Epithelial cell of esophagus (primary cell): ENCODE measurements around the gene KCNQ1OT1.

Experiments used
- DNase-seq: peaks from one replicate; pipeline ENCODE4 v3.0.0; 2010; ENCODE audit warnings: low read depth
- H3K4me3 ChIP-seq: 2 replicates; pipeline ENCODE4 v1.5.1; 2011; ENCODE audit warnings: mild to moderate bottlenecking, low read length, control low read depth
- TF ChIP-seq, protein P1 (sequence below): IDR thresholded peaks from 2 replicates; pipeline ENCODE4 v1.5.1; 2011; ENCODE audit warnings: low read depth, mild to moderate bottlenecking, low read length, control low read depth, inconsistent platforms; ENCODE audit not compliant: insufficient read depth; ENCODE audit errors: missing control alignments

KCNQ1OT1 gene

DNA sequence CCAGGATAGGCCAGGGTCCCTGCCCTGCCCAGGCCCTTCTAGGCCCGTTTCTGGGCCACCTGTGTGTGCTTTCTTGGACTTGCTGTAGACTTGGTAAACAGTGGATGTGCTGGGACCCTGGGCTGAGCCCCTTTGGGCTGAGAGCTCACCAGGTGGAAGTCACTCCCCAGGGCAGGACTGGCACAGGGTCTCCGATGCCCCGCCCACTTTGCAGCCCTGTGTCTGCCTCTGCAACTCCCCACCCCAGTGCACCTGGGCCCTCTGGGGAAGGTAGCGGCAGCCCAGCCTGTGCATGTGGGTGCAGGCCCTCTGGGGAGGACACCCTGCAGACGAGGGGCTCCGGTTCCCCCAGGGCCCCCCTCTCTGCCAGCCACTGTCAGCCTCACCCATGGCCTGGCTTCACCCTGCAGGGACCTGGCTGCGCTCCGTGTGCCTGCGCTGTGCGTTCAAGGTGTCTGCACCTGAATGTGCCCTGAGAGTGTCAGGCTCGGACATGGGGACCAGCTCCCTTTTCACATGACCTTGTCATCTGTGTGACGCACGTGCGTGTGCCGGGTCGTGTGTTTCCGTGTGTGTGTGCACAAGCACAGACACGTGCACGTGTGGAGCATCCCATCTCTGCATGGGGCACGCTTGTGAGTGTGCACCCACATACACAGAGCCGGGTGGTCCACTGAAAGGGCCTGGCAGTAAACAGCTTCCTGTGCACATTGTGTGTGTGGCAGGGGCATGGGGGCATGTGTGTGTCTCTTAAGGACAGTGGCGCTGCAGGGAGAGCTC, 118.5 kb downstream of the KCNQ1OT1 start:
- no peak overlapping the region for H3K4me3 ChIP-seq
- no peak for DNase-seq
- TF ChIP-seq, protein P1, sequence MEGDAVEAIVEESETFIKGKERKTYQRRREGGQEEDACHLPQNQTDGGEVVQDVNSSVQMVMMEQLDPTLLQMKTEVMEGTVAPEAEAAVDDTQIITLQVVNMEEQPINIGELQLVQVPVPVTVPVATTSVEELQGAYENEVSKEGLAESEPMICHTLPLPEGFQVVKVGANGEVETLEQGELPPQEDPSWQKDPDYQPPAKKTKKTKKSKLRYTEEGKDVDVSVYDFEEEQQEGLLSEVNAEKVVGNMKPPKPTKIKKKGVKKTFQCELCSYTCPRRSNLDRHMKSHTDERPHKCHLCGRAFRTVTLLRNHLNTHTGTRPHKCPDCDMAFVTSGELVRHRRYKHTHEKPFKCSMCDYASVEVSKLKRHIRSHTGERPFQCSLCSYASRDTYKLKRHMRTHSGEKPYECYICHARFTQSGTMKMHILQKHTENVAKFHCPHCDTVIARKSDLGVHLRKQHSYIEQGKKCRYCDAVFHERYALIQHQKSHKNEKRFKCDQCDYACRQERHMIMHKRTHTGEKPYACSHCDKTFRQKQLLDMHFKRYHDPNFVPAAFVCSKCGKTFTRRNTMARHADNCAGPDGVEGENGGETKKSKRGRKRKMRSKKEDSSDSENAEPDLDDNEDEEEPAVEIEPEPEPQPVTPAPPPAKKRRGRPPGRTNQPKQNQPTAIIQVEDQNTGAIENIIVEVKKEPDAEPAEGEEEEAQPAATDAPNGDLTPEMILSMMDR: no peak

DNA sequence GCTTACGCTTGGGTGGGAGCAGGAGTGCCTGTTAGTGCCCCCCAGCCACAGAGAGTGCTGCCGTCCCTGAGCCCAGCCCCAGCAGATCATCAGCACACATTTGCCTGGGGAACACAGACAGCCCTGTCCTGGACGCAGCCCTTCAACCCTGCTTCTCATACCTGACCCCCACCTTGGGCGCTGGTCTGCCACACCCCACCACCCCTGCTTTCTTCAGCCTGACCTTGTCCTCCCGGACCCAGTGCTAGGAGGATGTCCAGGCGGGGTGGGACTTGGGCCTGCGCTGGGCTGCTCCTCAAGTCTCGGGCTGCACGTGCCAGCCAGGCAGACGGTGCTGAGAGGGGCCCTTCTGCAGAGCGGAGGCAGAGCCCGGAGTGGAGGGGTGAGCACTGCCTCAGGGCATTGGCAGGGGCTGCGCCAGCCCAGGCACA, 119.2 kb downstream of the KCNQ1OT1 start:
- TF ChIP-seq, protein P1: no peak
- DNase-seq: no peak

DNA sequence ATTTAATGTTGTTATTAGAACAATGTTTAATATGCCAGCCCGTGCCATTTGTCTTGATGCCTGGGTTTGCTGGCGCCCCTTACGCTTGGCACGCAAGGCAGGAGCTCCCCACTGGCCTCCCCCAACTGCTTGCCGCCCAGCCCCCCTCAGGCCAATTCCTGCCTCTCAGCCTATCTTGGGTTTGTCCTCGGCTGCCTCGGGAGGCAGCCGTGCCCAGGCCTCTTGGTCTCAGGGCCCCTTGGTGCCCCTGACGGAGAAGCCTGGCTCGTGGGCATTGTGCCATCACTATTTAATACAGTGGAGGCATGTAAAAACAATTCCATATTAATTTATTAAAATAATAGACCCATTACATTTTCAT, 119.8 kb downstream of the KCNQ1OT1 start:
- TF ChIP-seq, protein P1: no peak
- no peak for DNase-seq
- no peak overlapping the region for H3K4me3 ChIP-seq

More for the DNA sequence above, 119.2 kb downstream of the KCNQ1OT1 start:
- no peak overlapping the region for H3K4me3 ChIP-seq

DNA sequence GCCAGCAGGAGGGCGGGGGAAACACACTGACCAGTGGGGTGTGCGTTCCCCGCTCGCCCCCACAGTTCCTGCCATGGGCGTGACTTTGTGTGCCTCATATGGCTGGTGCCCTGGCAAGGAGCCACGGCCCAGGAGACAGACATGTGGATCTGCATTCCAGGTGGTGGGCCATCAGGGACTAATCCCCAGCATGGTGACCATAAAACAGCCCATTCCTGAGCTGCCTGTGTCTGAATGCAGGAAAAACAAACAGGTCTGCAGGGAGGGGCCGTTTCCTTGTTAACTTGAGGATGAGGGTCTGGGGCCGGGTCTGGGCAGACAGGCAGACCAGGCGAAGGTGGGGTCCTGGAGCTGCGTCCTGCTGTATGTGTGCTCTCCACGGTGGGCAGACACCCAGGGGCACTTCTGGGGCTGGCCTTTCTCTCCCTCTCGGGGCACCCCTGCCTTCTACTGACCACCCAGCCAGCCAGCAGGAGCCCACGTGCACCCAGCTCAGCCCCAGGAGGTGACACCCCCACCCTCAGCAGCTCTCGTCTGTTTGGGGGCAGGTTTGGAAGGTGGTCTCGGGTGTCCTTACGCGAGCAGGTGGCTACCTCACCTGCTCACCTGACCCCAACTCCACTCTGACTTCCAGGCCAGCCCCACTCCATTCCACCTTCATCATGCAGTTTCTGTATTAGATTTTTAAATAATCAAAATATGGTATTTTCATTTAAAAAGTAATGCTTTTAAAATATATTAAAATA, 120.3 kb downstream of the KCNQ1OT1 start:
- TF ChIP-seq, protein P1: no peak
- DNase-seq: no peak
- H3K4me3 ChIP-seq: no peak overlapping the region

GRCh38 chr11:2578929-2579270, 120.9 kb downstream of the KCNQ1OT1 start:
- TF ChIP-seq, protein P1: no peak
- no peak for DNase-seq

DNA sequence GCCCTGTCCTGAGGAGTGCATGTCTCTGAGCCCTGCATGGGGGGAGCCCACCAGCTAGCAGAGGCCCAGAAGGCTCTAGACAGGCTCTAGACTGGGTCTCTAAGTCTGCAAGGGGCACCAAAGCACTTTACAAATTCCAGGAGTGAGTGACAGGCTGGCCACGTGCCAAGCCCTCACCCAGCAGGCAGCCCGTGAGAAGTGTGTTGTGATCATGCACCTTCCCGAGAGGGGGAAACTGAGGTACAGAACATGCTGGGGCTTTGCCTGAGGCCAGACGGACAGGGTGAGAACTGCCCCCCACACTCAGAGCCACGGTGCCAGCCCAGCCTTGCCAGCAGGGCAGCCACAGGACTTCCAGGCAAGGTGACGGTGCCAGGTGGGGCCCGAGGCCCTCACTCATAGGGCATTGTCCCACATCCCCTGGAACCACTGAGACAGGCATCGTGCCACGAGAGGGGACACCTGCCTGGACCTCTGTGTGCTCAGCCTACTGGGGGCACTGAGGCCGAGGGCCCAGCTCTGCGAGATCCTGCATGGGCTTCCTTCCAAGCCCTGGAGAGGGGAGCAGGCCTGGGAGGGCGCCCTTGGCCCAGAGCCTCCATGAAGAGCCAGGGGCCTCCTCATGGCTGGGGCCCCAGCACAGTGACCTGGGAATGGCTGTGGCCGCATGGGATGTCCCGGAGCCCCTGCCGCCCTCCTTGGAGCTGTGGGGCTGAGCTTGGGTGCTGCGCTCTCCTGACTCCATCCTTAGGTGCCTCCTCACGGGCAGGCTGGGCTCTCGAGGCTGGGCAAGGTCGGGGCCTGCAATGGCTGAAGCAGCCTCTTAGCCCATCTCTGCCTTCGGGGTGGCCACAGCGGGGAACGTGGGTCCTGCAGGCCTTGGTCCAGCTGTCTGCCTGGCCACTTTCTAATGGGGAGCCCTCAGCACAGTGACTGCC, 121.5 kb downstream of the KCNQ1OT1 start:
- no peak overlapping the region for H3K4me3 ChIP-seq
- DNase-seq: no peak
- TF ChIP-seq, protein P1: no peak

More at GRCh38 chr11:2578929-2579270, 120.9 kb downstream of the KCNQ1OT1 start:
- H3K4me3 ChIP-seq: no peak overlapping the region
